Neural progenitor cell (in vitro differentiated cells): ENCODE measurements around the gene RNGTT. TPM values are rescaled to one million over a fixed set of nuclear protein-coding genes. Genes with fewer than 3 reads are reported as not detected.

Source experiments
- DNase-seq: peaks from one replicate; pipeline ENCODE4 v3.0.0-alpha.2; 2016; ENCODE audit warnings: low spot score
- H2AFZ ChIP-seq: fragments of 200-600 bp; sonication (generic); replicated peaks from 2 replicates; pipeline ENCODE4 v1.6.1; 2016; ENCODE audit warnings: antibody characterized with exemption
- H3F3A ChIP-seq: fragments of 200-600 bp; sonication (generic); 2 replicates; pipeline ENCODE4 v1.6.1; 2016; ENCODE audit warnings: antibody characterized with exemption, low read depth
- H3K27ac ChIP-seq: fragments of 200-600 bp; sonication (generic); 2 replicates; pipeline ENCODE4 v1.5.1; 2016; ENCODE audit warnings: mild to moderate bottlenecking
- H3K27me3 ChIP-seq: fragments of 200-600 bp; sonication (generic); 2 replicates; pipeline ENCODE4 v1.6.1; 2016; ENCODE audit warnings: mild to moderate bottlenecking, moderate library complexity
- H3K36me3 ChIP-seq: fragments of 200-600 bp; sonication (generic); 2 replicates; pipeline ENCODE4 v1.5.1; 2016
- H3K4me1 ChIP-seq: fragments of 200-600 bp; sonication (generic); 2 replicates; pipeline ENCODE4 v1.6.1; 2016; ENCODE audit warnings: mixed run types
- H3K4me2 ChIP-seq: fragments of 200-600 bp; sonication (generic); 2 replicates; pipeline ENCODE4 v1.6.1; 2016
- H3K4me3 ChIP-seq: fragments of 200-600 bp; sonication (generic); 2 replicates; pipeline ENCODE4 v1.5.1; 2016
- H3K79me2 ChIP-seq: fragments of 200-600 bp; sonication (generic); 2 replicates; pipeline ENCODE4 v1.6.1; 2016; ENCODE audit warnings: low read depth
- H3K9ac ChIP-seq: fragments of 200-600 bp; sonication (generic); 2 replicates; pipeline ENCODE4 v1.6.1; 2016
- H3K9me3 ChIP-seq: fragments of 200-600 bp; sonication (generic); 2 replicates; pipeline ENCODE4 v1.5.1; 2016; ENCODE audit warnings: low read depth
- H4K20me1 ChIP-seq: fragments of 200-600 bp; sonication (generic); 2 replicates; pipeline ENCODE4 v1.6.1; 2016; ENCODE audit warnings: low read depth
- H3K27ac Mint-ChIP-seq: 3 replicates; pipeline ENCODE4 v1.8.0; 2021; ENCODE audit warnings: mixed read lengths
- H3K27me3 Mint-ChIP-seq: 2 replicates; pipeline ENCODE4 v1.8.0; 2022; ENCODE audit warnings: low read depth, mild to moderate bottlenecking, inconsistent platforms, moderate library complexity, mixed read lengths; ENCODE audit not compliant: insufficient read depth
- H3K36me3 Mint-ChIP-seq: 3 replicates; pipeline ENCODE4 v1.8.0; 2021; ENCODE audit warnings: mixed read lengths
- H3K4me1 Mint-ChIP-seq: 3 replicates; pipeline ENCODE4 v1.8.0; 2021; ENCODE audit warnings: mixed read lengths
- H3K4me3 Mint-ChIP-seq: 3 replicates; pipeline ENCODE4 v1.8.0; 2021; ENCODE audit warnings: mild to moderate bottlenecking, moderate library complexity, mixed read lengths
- H3K9me3 Mint-ChIP-seq: 3 replicates; pipeline ENCODE4 v1.8.0; 2020; ENCODE audit warnings: mixed read lengths
- EZH2 ChIP-seq: fragments of 200-600 bp; sonication (generic); IDR thresholded peaks from 2 replicates; pipeline ENCODE4 v1.6.1; 2017; ENCODE audit warnings: antibody characterized with exemption, mild to moderate bottlenecking, moderate library complexity
- EZH2phosphoT487 ChIP-seq: fragments of 200-600 bp; sonication (generic); IDR thresholded peaks from 2 replicates; pipeline ENCODE4 v1.6.1; 2017; ENCODE audit warnings: antibody characterized with exemption
- total RNA-seq: library from RNA; depleted of rRNA; stranded (reverse); fragments of >200 nt; gene quantifications from 2 replicates; pipeline ENCODE4 v1.2.3, GENCODE V29; 2015; ENCODE audit warnings: low replicate concordance
- TF ChIP-seq, protein P1 (sequence below): fragments of 200-600 bp; sonication (generic); IDR thresholded peaks from 2 replicates; pipeline ENCODE4 v1.5.1; 2017; ENCODE audit warnings: antibody characterized with exemption, mild to moderate bottlenecking

Gene RNGTT
- total RNA-seq, 1 donor from 2014 or later, result 71.7 TPM

DNA sequence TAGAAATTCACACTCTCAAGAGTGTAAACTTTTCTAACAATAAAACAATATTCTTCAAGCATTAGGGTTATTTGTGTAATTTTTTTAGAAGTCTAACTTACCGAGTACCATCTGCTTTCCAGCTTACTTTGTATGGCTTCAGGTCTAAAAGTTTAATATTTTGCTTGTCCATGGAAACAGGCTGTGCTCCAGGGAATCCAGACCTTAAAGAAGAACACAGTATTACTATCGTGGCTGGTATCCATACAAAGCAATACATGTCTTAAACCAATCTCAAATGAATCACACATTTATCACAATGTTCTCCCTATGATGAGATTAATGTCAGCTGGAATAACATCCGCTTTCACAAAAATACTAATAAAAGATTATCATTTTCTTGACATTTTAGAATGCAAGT, 73.0 kb downstream of the RNGTT start:
- Histone ChIP-seq H3K4me1 (no peaks in the 10 kb centered on the region), H3K27me3 (no peaks in the 10 kb centered on the region), H3K79me2 (no peaks in the 10 kb centered on the region), H3K27ac (no peak overlapping the region), H3K36me3 (no peaks in the 10 kb centered on the region), H3K4me3 (no peak overlapping the region), H3K9ac (no peak overlapping the region), H3F3A (no peaks in the 10 kb centered on the region), H4K20me1 (peaks cover 1% of the 10 kb centered on the region), H3K9me3 (no peaks in the 10 kb centered on the region), H2AFZ (no peak overlapping the region), H3K4me2 (no peak overlapping the region)
- no peak overlapping the region for H3K4me3 Mint-ChIP-seq
- no peaks in the 10 kb centered on the region for H3K27me3 Mint-ChIP-seq
- H3K36me3 Mint-ChIP-seq, result peaks cover 23% of the 10 kb centered on the region
- DNase-seq, result no peak
- TF ChIP-seq EZH2, result no peak
- TF ChIP-seq EZH2phosphoT487, result no peak
- TF ChIP-seq, protein P1, sequence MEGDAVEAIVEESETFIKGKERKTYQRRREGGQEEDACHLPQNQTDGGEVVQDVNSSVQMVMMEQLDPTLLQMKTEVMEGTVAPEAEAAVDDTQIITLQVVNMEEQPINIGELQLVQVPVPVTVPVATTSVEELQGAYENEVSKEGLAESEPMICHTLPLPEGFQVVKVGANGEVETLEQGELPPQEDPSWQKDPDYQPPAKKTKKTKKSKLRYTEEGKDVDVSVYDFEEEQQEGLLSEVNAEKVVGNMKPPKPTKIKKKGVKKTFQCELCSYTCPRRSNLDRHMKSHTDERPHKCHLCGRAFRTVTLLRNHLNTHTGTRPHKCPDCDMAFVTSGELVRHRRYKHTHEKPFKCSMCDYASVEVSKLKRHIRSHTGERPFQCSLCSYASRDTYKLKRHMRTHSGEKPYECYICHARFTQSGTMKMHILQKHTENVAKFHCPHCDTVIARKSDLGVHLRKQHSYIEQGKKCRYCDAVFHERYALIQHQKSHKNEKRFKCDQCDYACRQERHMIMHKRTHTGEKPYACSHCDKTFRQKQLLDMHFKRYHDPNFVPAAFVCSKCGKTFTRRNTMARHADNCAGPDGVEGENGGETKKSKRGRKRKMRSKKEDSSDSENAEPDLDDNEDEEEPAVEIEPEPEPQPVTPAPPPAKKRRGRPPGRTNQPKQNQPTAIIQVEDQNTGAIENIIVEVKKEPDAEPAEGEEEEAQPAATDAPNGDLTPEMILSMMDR, result no peak
- H3K4me1 Mint-ChIP-seq, result no peaks in the 10 kb centered on the region
- peaks cover 4% of the 10 kb centered on the region for H3K9me3 Mint-ChIP-seq
- H3K27ac Mint-ChIP-seq, result no peak overlapping the region

GRCh38 chr6:88884361-88884760, 79.1 kb downstream of the RNGTT start:
- no peak for TF ChIP-seq EZH2phosphoT487
- no peak for TF ChIP-seq EZH2
- TF ChIP-seq, protein P1, result no peak
- Mint-ChIP-seq H3K27me3 (no peaks in the 10 kb centered on the region), H3K4me3 (no peak overlapping the region), H3K9me3 (peaks cover 13% of the 10 kb centered on the region), H3K36me3 (peaks cover 34% of the 10 kb centered on the region), H3K27ac (no peak overlapping the region), H3K4me1 (no peaks in the 10 kb centered on the region)
- H3K36me3 ChIP-seq, result peaks cover 12% of the 10 kb centered on the region
- H4K20me1 ChIP-seq, result no peaks in the 10 kb centered on the region
- no peak overlapping the region for H2AFZ ChIP-seq
- H3K4me1 ChIP-seq, result peaks cover 25% of the 10 kb centered on the region
- H3K9ac ChIP-seq, result no peak overlapping the region
- H3K27ac ChIP-seq, result no peak overlapping the region
- no peaks in the 10 kb centered on the region for H3K27me3 ChIP-seq
- peaks cover 3% of the 10 kb centered on the region for H3K79me2 ChIP-seq
- no peak overlapping the region for H3K4me2 ChIP-seq
- DNase-seq, result no peak
- no peak overlapping the region for H3K4me3 ChIP-seq
- H3K9me3 ChIP-seq, result no peaks in the 10 kb centered on the region
- H3F3A ChIP-seq, result peaks cover 14% of the 10 kb centered on the region

GRCh38 chr6:88882536-88882935, 80.9 kb downstream of the RNGTT start:
- Histone ChIP-seq H3K9ac (no peak overlapping the region), H4K20me1 (no peaks in the 10 kb centered on the region), H2AFZ (no peak overlapping the region), H3K4me1 (peaks cover 25% of the 10 kb centered on the region), H3K9me3 (no peaks in the 10 kb centered on the region), H3K36me3 (peaks cover 12% of the 10 kb centered on the region), H3F3A (peaks cover 14% of the 10 kb centered on the region), H3K4me3 (no peak overlapping the region), H3K79me2 (peaks cover 3% of the 10 kb centered on the region), H3K4me2 (peak overlapping the region; percentile 47), H3K27ac (peak overlapping the region; percentile 78), H3K27me3 (no peaks in the 10 kb centered on the region)
- H3K27me3 Mint-ChIP-seq, result no peaks in the 10 kb centered on the region
- H3K4me3 Mint-ChIP-seq, result no peak overlapping the region
- H3K4me1 Mint-ChIP-seq, result no peaks in the 10 kb centered on the region
- DNase-seq, result peak; percentile 67
- H3K36me3 Mint-ChIP-seq, result peaks cover 32% of the 10 kb centered on the region
- H3K27ac Mint-ChIP-seq, result no peak overlapping the region
- peaks cover 13% of the 10 kb centered on the region for H3K9me3 Mint-ChIP-seq
- TF ChIP-seq EZH2phosphoT487 (no peak), EZH2 (no peak)
- TF ChIP-seq, protein P1, result no peak
